ENCODE results near the gene MYH6.
"Not testable (repeated sequence)": the region's sequence is repeated elsewhere in the genome, so short reads cannot be mapped to it uniquely, and the experiment has no call there.

The MYH6 gene

GRCh38 chr14:23407516-23408306 lies at the start of gene MYH6:
Gene MYH6 (minus strand): TSS chr14:23408273. CDS start chr14:23407223, 1,050 bp downstream.
- no peak for DNase-seq

GRCh38 chr14:23456883-23457586 lies 49.0 kb upstream of the MYH6 start:
- DNase-seq = not testable (repeated sequence)

GRCh38 chr14:23454445-23454856 lies 46.4 kb upstream of the MYH6 start:
- no peak for DNase-seq

- no peak for DNase-seq
Measured at GRCh38 chr14:23452237-23452636, 44.2 kb upstream of the MYH6 start.

- no peak for DNase-seq
Measured at GRCh38 chr14:23450379-23450778, 42.3 kb upstream of the MYH6 start.

GRCh38 chr14:23449314-23449713 lies 41.2 kb upstream of the MYH6 start:
- no peak for DNase-seq

GRCh38 chr14:23447361-23448350 lies 39.6 kb upstream of the MYH6 start:
- DNase-seq = no peak

- DNase-seq = no peak
Measured at GRCh38 chr14:23446291-23446851, 38.3 kb upstream of the MYH6 start.

- no peak for DNase-seq
Measured at GRCh38 chr14:23445773-23446172, 37.7 kb upstream of the MYH6 start.

- no peak for DNase-seq
Measured at GRCh38 chr14:23444314-23444713, 36.2 kb upstream of the MYH6 start.

GRCh38 chr14:23443881-23444280 lies 35.8 kb upstream of the MYH6 start:
- no peak for DNase-seq

GRCh38 chr14:23443411-23443812 lies 35.3 kb upstream of the MYH6 start:
- DNase-seq = no peak

GRCh38 chr14:23442721-23443356 lies 34.8 kb upstream of the MYH6 start:
- no peak for DNase-seq

GRCh38 chr14:23441076-23441475 lies 33.0 kb upstream of the MYH6 start:
- no peak for DNase-seq

- DNase-seq = no peak
Measured at GRCh38 chr14:23439107-23439835, 31.2 kb upstream of the MYH6 start.

- DNase-seq = no peak
Measured at GRCh38 chr14:23438101-23438971, 30.3 kb upstream of the MYH6 start.

- no peak for DNase-seq
Measured at GRCh38 chr14:23437133-23438100, 29.3 kb upstream of the MYH6 start.

- DNase-seq = no peak
Measured at GRCh38 chr14:23436327-23437132, 28.5 kb upstream of the MYH6 start.
